ENCODE results near the gene RBCK1.
"Not testable (repeated sequence)": the region's sequence is repeated elsewhere in the genome, so short reads cannot be mapped to it uniquely, and the experiment has no call there.

RBCK1 gene

DNA sequence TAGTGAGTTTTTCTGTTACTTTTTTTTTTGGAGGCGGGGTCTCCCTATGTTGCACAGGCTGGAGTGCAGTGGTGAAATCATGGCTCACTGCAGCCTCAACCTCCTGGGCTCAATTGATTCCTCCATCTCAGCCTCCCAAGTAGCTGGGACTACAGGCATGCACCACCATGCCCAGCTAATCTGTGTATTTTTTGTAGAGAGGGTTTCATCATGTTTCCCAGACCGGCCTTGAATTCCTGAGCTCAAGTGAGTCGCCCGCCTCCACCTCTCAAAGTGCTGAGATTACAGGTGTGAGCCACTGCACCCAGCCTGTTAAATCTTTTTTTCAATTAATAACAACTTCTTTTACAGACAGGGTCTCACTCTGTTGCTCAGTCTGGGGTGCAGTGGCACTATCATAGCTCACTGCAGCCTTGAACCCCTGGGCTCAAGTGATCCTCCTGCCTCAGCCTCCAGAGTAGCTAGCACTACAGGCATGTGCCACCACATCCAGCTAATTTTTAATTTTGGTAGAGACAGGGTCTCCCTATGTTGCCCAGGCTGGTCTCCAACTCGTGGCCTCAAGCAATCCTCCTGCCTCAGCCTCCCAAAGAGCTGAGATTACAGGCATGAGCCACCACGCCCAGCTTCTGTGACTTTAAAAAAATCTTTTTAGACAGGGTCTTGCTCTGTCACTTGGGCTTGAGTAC is 68.6 kb downstream of the RBCK1 start:
- DNase-seq = not testable (repeated sequence)

DNA sequence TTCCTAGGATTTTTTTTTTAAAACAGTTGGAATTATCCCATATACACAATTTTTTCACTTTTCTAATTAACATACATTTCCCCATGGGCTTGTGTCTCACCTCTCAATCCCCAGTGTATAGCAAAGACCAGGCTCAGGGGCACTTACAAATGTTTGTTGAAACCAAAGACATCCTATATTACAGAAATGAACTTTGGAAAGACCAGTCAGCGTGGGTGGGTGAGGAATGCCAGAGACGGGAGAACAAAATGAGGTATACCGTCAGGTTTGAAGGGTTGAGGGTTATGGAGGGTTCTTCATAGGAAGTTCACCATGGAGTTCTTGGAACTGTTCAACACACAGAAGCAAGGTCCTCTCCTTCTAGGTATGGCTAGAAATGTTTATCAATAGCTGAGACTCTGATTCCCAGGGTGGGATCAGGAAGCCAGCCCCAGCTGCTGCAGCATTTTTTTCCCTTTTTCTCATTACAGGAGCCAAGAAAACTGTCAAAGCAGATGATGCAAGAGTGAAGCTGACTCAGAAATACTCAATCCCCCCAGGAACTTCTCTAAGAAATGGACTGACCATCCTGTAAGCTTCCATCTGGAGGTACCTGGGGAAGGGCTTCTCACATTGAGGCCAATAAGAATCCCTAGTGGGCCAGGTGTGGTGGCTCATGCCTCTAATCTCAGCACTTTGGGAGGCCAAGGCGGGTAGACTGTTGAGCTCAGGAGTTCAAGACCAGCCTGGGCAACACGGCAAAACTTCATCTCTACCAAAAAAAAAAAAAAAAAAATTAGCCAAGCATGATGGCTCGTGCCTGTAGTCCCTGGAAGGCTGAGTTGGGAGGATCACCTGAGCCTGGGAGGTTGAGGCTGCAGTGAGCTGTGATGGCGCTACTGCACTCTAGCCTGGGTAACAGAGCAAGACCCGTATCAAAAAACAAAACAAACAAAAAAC is 70.2 kb downstream of the RBCK1 start:
- DNase-seq = no peak

DNA sequence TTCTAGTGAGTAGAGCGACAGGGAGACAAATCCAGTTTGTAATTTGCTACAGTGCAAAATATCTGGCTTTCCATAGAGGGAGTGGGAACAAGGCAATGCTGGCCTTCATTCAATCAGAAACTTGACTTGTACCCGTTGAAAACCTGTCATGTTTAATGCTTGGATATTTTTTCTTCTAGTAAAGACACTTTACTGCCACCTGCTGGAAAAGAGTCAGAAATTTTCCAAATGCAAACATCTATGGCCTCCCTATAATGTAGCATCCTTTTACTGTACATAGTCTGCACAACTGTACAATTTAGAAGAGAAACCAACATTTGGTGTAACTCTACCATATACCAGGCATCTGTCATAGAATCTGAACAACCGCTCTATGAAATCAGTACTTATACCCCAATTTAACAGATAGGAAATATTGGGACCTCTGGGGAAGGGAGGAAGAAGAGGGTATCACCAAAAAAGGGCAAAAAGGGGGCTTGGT is 70.9 kb downstream of the RBCK1 start:
- DNase-seq = no peak

DNA sequence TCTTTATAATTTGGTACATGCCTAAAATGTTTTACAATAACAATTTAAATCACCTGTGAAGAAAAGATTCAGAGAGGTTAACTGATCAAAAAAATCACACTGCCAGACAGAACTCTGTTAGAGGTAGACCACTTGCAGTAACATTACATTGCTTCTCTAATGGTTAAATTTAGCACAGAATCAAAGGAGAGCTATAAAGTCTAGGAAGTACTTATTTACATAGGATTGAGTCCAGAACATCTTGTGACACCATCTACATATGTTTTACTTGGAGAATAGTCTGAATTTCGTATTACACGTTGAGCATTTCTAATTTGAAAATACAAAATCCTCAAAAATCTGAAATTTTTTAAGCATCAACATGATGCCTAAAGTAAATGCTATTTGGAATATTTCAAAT is 71.4 kb downstream of the RBCK1 start:
- no peak for DNase-seq

DNA sequence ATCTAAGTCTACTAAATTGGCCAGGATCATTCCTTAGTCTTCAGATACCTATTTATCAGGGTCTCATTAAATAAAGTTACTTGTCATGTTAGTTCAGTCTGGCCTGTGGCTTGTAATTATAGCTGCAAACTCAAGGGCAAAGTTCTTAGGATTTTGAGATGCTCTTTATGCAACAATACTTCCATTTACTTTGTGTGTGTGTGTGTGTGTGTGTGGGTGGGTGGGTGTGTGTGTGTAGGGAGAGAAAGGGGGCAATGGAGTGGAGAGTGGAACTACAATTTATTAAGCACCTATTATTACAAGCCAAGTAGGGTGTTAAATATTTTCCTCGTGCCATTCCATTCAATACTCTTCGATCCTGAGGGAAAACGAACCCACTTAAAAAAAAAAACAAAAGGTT is 71.9 kb downstream of the RBCK1 start:
- no peak for DNase-seq

DNA sequence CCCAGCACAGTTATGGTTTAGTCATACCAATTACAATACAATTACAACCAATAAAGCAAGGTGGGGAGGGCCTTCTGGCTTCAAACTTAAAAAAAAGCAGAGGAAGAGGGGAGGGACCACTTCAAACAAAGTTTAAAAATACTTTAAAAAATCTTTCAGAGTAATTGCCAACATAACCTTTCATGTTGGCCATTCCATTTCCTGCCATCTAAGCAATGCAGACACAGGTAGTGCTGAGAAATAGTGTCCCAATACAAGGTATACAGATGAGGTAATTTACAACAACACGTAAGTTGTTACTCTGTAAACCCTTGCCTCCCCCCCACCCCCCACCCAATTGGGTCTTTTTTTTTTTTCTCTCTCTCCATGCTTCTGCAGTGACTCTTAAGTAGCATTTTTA is 73.1 kb downstream of the RBCK1 start:
- DNase-seq = no peak

Data from cortex of kidney (tissue), 1 donor.